ENCODE results near the gene VSTM4.

The VSTM4 gene

DNA sequence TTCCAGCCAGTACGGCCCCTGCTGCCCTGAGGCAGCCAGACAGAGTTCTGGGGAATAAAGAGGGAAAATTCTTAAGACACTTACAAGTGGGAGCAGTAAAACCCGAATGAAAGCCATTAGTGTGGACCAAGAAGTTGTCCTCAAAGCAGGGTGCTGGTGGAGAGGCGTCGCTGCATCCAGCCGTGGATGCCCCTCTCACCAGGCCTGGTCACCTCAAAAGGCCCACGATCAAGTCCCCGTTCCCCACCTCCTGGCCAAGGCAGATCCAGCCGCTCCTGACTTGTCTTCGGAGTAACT, 656 bp downstream of the VSTM4 start:
- Mint-ChIP-seq H3K27me3 (peaks cover 8% of the 10 kb centered on the region), H3K4me1 (ENCODE audit: low read depth) (peaks cover 4% of the 10 kb centered on the region), H3K9me3 (ENCODE audit: low read depth) (no peaks in the 10 kb centered on the region), H3K27ac (no peak overlapping the region), H3K36me3 (no peaks in the 10 kb centered on the region), H3K4me3 (peak overlapping the region; percentile 27)

DNA sequence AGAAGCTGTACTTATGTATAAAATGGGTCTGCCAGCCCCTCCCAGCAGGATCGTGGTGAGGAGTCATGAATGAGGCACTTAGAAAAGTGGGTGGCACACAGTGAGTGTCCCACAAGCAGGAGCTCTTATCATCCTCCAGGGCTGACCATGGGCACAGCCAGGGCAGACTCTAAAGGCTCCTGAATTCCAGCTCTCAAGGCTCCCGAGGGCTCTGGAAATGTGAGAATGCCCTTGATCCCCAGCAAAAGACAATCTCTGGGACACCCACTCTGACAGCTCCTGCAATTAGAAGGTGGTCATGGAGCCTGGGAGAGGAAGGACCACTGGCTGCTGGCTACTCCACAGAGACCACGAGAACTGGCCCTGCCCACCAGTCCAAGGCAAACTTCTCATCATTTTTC, 1.6 kb downstream of the VSTM4 start:
- Mint-ChIP-seq H3K9me3 (ENCODE audit: low read depth) (no peaks in the 10 kb centered on the region), H3K27ac (no peak overlapping the region), H3K4me1 (ENCODE audit: low read depth) (peaks cover 4% of the 10 kb centered on the region), H3K27me3 (peaks cover 10% of the 10 kb centered on the region), H3K36me3 (no peaks in the 10 kb centered on the region), H3K4me3 (no peak overlapping the region)

DNA sequence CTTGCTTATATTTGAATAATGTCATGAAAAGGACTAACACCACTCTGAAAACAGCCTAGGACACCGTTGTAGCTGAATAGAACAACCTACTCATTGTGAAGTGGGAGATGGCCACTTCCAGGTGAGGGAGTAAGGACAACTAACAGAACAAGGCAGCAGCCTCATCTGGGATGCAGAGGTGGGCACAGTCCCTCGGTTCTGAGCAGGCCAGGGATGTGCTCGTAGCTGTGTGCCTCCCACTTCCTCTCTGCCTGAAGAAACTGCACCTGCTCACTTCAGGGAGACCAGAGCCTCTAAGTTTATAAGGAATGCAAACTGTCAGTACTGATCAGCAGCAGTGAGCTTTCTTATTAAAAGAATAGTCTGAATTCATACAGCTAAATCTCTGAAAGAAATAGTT, 2.5 kb downstream of the VSTM4 start:
- Mint-ChIP-seq H3K27me3 (peaks cover 10% of the 10 kb centered on the region), H3K9me3 (ENCODE audit: low read depth) (no peaks in the 10 kb centered on the region), H3K36me3 (no peaks in the 10 kb centered on the region), H3K4me3 (no peak overlapping the region), H3K27ac (no peak overlapping the region), H3K4me1 (ENCODE audit: low read depth) (peaks cover 4% of the 10 kb centered on the region)

DNA sequence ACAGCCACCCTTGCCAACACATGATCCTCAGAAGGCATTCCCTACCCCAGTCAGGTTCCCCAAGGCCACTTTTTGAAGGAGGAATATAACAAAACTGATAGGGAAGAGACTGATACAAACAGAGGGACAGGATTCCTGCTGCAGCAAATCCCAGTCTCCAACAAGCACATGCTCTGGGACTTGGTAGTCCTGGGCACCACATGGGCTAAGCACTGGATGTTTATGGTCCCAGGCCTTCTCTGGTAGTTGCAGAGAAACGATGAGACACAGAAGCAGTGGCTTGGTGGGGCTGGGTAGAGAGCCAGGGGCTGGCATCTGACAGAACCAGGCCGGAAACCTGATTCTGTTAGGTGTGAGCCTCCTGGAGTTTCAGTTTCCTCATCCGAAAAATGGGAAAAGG, 3.2 kb downstream of the VSTM4 start:
- H3K4me3 Mint-ChIP-seq: no peak overlapping the region
- H3K36me3 Mint-ChIP-seq: no peaks in the 10 kb centered on the region
- H3K27me3 Mint-ChIP-seq: peaks cover 10% of the 10 kb centered on the region
- H3K27ac Mint-ChIP-seq: no peak overlapping the region
- peaks cover 4% of the 10 kb centered on the region for H3K4me1 Mint-ChIP-seq (ENCODE audit: low read depth)
- no peaks in the 10 kb centered on the region for H3K9me3 Mint-ChIP-seq (ENCODE audit: low read depth)

DNA sequence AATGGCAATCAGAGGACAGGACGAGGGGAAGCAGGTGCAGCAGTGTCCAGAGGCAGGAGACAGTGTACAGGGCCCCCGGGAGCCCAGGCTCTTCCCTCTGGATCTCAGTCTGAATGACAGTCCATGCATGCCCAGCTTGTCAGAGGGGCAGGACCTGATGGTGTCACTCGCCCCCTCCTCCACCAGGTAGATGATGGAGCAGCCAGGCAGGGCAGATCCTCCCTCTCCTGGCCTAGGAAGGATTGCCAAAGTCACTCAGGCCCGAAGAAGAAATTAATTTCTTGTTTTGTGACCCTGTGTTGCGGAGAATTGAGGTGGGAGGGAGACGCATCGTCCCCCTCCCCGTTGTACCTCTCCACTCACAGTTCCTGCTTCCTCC, 4.0 kb downstream of the VSTM4 start:
- Mint-ChIP-seq H3K9me3 (ENCODE audit: low read depth) (no peaks in the 10 kb centered on the region), H3K4me3 (no peak overlapping the region), H3K4me1 (ENCODE audit: low read depth) (peaks cover 4% of the 10 kb centered on the region), H3K27ac (no peak overlapping the region), H3K27me3 (peaks cover 10% of the 10 kb centered on the region), H3K36me3 (no peaks in the 10 kb centered on the region)

DNA sequence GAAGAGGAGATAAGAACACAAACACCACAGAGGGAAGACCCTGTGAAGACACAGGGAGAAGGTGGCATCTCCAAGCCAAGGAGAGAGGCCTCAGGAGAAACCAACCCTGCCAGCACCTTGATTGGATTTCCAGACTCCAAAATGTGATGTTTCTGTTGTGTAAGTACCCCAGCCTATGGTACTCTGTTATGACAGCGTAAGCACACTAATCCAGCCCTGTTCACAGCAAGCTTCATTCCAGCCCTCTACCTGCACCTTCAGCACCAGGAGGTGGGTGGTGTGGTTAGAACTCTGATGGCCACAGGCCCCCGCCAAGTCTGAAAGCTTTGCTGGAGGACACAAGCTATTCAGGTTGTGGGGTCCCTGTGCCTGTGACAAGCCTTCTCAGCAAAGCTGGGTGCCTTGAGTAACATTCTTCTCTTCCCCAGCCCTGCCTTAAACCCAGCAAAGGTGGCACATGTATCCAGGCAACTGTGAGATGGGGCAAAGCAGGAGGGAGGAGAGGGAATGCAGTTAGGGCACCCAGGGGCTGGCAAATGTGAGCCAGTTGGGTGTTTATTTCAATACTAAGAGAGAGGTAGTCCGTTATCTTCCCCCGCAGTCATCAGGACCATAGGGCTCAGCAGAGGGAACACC, 4.5 kb downstream of the VSTM4 start:
- H3K27me3 Mint-ChIP-seq: peaks cover 7% of the 10 kb centered on the region
- no peaks in the 10 kb centered on the region for H3K36me3 Mint-ChIP-seq
- no peaks in the 10 kb centered on the region for H3K9me3 Mint-ChIP-seq (ENCODE audit: low read depth)
- no peak overlapping the region for H3K4me3 Mint-ChIP-seq
- H3K27ac Mint-ChIP-seq: no peak overlapping the region
- H3K4me1 Mint-ChIP-seq (ENCODE audit: low read depth): peaks cover 4% of the 10 kb centered on the region

DNA sequence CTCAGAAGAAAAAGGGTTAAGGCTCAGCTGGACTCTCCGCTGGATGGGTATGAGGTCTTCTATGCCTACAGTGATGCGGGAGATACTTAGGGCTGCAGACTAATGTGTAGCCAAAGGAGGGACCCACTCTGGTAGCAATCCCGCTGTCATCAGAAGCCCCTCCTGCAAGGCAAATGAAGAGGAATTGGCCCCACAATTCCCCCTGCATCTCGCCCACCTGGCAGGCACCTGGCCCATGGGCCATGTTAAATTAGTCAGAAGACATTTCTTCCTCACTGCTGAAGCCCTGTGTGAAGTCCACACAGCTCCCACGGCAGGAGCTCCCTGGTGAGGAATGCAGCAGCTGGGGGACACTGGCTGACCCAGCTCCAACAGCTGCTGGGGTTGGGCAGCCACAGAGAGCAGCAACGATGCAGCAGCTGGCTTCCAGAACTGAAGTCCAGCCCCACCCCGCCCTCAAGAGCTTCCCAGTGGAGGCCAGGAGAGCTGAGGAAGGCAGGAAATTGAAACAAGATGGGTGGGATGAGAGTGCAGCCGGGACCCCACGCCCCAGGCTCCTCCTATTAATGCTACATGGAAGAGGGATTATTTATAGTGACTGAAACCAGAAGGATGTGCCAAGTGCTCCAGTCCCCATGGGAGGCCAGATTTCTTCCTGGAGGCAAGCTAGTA, 5.5 kb downstream of the VSTM4 start:
- Mint-ChIP-seq H3K4me1 (ENCODE audit: low read depth) (peaks cover 3% of the 10 kb centered on the region), H3K9me3 (ENCODE audit: low read depth) (no peaks in the 10 kb centered on the region), H3K27me3 (peaks cover 7% of the 10 kb centered on the region), H3K27ac (no peak overlapping the region), H3K4me3 (no peak overlapping the region), H3K36me3 (no peaks in the 10 kb centered on the region)

DNA sequence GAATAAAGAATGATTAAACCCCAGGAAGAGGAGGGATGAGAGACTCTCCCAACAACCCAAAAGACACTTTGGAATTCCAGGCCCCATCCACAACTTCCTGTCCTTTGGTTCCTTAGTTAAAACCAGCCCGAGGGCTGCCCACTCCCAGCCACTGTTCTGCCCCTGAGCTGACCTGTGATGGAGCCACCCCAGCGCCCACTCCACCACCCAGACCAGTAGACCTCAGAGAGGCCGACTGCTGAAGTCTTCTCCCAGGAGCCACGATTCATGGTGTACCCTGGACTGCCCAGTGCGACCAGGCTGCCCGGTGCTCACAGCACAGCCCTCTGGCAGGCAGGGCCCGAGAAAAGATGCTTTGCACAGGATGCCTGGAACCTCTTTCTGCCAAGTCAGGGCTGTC, 6.7 kb downstream of the VSTM4 start:
- Mint-ChIP-seq H3K4me1 (ENCODE audit: low read depth) (no peaks in the 10 kb centered on the region), H3K27ac (no peak overlapping the region), H3K36me3 (no peaks in the 10 kb centered on the region), H3K27me3 (peaks cover 2% of the 10 kb centered on the region), H3K4me3 (no peak overlapping the region), H3K9me3 (ENCODE audit: low read depth) (no peaks in the 10 kb centered on the region)

DNA sequence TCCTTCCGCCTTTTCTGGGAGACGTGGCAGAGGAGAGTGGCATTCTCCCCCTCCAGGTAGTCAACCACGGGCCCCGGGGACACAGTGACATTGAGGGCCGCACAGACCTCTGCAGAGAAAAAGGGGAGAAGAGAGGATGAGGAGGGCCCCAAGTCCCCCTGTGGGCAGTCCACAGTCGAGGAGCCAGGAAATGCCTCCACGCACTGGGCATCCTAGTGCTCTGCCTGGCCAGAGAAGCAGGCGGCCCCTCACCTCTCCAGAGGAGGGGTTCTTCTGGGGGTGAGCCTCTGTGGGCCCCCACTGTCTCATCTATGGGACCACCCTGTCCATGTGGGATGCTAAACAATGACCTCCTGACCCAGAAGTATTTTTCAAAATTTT, 7.4 kb downstream of the VSTM4 start:
- no peaks in the 10 kb centered on the region for H3K9me3 Mint-ChIP-seq (ENCODE audit: low read depth)
- no peaks in the 10 kb centered on the region for H3K4me1 Mint-ChIP-seq (ENCODE audit: low read depth)
- H3K36me3 Mint-ChIP-seq: no peaks in the 10 kb centered on the region
- no peak overlapping the region for H3K4me3 Mint-ChIP-seq
- no peak overlapping the region for H3K27ac Mint-ChIP-seq
- peaks cover 2% of the 10 kb centered on the region for H3K27me3 Mint-ChIP-seq

DNA sequence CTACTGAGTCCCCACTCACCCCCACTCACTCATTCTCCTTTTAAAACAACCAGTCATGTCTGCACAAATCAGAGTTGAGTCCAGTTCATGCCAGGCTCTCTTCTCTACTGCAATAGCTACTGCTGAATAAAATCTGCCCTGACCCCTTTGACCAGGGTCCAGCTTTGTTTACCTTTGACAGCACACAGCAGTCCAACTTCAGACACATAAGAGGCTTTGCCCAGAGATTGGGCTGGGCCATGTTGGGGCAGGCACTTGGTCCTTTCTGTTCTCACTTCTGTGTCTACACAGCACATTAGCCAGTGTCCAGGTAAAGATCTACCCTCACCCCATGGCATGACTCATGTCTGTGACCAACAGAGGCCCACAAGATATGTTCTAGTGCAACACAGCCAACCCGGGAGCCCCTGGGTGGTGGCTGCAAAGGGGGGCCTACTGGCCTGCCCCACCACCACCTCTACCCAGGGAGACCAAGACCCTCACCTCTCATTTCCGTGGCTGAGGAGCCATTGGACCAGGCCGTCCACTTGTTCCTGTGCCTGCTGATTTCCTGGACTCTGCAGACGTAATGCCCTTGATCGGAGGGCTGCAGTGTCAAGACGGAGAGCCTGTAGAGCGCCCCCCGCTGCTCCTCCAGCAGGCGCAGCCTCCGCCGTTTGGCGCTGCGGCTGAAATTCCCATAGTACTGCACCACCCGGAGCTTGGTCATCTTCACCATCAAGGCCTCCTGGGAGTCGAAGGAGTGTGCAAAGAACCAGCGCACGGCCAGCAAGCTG, 8.0 kb downstream of the VSTM4 start:
- no peaks in the 10 kb centered on the region for H3K4me1 Mint-ChIP-seq (ENCODE audit: low read depth)
- no peak overlapping the region for H3K27ac Mint-ChIP-seq
- no peaks in the 10 kb centered on the region for H3K9me3 Mint-ChIP-seq (ENCODE audit: low read depth)
- peaks cover 2% of the 10 kb centered on the region for H3K27me3 Mint-ChIP-seq
- no peak overlapping the region for H3K4me3 Mint-ChIP-seq
- H3K36me3 Mint-ChIP-seq: no peaks in the 10 kb centered on the region

DNA sequence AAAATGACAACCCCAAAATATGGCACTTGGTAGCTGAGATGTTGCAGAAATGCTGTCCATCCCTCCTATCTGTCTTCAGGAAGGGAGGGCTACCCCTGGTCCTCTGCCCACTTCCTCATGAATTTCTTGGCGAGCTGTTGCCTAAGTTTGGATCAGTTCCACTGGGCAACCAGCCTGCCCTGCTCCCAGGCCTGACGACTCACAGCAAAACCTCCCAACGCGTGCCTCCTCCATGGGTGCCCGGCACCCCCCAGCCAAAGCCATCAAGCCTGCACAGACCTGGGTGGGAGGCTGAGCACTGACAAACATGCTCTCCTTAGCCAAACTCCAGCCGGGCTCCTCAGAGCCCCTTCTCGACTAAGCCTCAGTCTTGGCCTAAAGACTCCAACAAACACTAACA, 8.9 kb downstream of the VSTM4 start:
- Mint-ChIP-seq H3K36me3 (no peaks in the 10 kb centered on the region), H3K4me3 (no peak overlapping the region), H3K9me3 (ENCODE audit: low read depth) (no peaks in the 10 kb centered on the region), H3K27me3 (peaks cover 2% of the 10 kb centered on the region), H3K27ac (no peak overlapping the region), H3K4me1 (ENCODE audit: low read depth) (no peaks in the 10 kb centered on the region)

DNA sequence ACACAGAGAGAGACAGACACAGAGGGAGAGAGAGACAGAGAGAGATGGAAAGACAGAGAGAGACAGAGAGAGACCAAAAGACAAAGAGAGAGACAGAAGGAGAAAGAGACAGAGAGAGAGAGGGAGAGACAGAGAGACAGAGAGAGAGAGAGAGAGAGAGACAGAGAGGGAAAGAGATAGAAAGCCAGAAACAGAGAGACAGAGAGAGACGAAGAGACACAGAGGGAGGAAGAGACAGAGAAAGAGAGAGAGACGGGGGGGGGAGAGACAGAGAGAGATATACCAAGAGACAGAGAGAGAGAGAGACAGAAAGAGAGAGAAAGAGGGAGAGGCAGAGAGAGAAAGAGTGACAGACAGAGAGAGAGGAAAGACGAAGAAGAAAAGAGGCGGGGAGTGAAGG, 10.2 kb downstream of the VSTM4 start:
- H3K36me3 Mint-ChIP-seq: no peaks in the 10 kb centered on the region
- H3K9me3 Mint-ChIP-seq (ENCODE audit: low read depth): no peaks in the 10 kb centered on the region
- no peaks in the 10 kb centered on the region for H3K4me1 Mint-ChIP-seq (ENCODE audit: low read depth)
- peaks cover 4% of the 10 kb centered on the region for H3K27me3 Mint-ChIP-seq
- no peak overlapping the region for H3K27ac Mint-ChIP-seq
- no peak overlapping the region for H3K4me3 Mint-ChIP-seq

DNA sequence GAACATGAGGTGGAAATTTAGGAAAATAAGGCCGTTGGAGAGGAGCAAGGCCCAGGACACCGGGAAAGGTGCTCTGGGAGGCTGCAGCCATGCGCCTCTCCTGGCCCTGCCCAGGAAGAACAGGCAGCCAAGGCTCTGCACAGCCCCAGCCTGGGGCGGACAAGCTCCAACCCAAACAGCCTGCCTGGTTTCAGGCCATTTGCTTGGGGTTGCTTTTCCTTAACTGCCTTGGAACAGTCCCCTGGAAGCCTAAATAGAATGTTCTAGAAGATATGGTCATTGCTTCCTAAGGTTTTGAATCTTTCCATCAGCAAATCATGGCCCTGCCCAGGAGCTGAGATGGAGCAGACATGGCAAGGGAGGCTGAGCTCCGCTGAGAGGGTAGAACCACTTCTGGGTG, 11.0 kb downstream of the VSTM4 start:
- Mint-ChIP-seq H3K9me3 (ENCODE audit: low read depth) (no peaks in the 10 kb centered on the region), H3K36me3 (no peaks in the 10 kb centered on the region), H3K4me1 (ENCODE audit: low read depth) (no peaks in the 10 kb centered on the region), H3K4me3 (no peak overlapping the region), H3K27ac (no peak overlapping the region), H3K27me3 (peaks cover 3% of the 10 kb centered on the region)

DNA sequence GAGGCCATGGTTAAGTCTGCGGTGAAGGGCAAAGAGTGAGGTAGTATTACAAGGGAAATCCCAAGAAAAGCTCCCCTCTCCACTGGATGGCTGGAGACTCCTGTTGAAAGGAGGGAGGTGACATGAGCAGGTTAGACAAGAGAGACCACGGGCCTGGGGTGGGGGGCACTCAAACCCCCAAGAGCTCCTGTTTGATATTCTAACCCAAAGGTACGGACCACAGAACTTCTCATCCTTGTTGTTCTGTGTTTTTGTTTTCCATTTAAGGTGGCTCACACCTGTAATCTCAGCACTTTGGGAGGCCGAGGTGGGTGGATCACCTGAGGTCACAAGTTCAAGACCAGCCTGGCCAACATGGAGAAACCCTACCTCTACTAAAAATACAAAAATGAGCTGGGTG, 11.6 kb downstream of the VSTM4 start:
- Mint-ChIP-seq H3K4me3 (no peak overlapping the region), H3K27me3 (peaks cover 2% of the 10 kb centered on the region), H3K27ac (no peak overlapping the region), H3K36me3 (no peaks in the 10 kb centered on the region), H3K9me3 (ENCODE audit: low read depth) (no peaks in the 10 kb centered on the region), H3K4me1 (ENCODE audit: low read depth) (no peaks in the 10 kb centered on the region)

DNA sequence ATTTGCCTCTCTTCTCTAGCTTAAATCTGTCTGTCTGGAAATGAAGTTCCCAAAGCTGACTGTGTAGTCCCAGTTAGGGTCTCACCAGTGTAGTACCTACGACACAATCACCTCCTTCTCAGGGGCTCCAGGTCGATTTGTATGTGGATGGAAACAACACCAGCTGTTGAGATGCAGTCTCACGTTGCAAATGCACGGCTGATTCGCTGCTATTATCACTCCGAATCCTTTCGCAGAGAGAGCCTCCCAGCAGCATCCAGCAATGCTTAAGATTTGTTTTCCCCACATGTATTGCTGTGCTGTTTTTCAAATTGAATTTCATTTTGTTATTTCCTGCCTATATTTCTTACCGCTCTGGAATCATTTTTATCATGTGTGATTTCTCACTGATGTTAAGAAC, 16.3 kb downstream of the VSTM4 start:
- Mint-ChIP-seq H3K9me3 (ENCODE audit: low read depth) (no peaks in the 10 kb centered on the region), H3K36me3 (no peaks in the 10 kb centered on the region), H3K4me1 (ENCODE audit: low read depth) (no peaks in the 10 kb centered on the region), H3K4me3 (no peak overlapping the region), H3K27ac (no peak overlapping the region), H3K27me3 (peaks cover 2% of the 10 kb centered on the region)
